GM19240 (cell line): Measurements from ENCODE around the gene C1QTNF9.
"Not testable (repeated sequence)": the region's sequence is repeated elsewhere in the genome, so short reads cannot be mapped to it uniquely, and the experiment has no call there.

ENCODE experiments used
- DNase-seq: peaks from one replicate; pipeline ENCODE4 v3.0.0; 2011; ENCODE audit warnings: low spot score; ENCODE audit not compliant: insufficient read length

C1QTNF9 gene

GRCh38 chr13:24360106-24360505, 50.7 kb downstream of the C1QTNF9 start:
- DNase-seq, result no peak

GRCh38 chr13:24361113-24361512, 51.7 kb downstream of the C1QTNF9 start:
- DNase-seq, result no peak

DNA sequence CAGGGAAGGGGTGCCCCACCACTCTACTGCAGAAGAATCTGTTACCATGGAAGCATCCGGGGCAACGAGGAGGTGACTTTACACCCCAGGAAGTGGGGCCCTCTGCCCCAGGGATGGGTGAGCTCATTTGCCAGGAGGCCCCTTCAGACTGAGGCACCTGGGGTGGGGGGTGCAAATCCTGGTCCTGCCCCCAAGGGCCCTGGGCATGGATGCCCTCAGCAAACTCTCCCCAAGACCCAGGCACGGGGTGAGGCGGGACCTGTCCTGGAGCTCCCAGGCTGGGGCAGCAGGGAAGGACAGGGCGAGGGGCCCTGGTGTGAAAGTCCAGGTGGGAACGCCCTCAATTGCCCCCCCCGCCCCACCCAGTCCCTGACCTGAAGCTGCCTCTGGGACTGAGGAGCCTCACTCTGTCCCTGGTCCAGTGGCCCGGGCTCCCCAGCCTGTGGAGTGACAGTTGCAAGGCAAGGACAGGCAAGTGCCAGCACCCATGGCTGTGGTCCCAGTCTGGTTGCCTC, 52.5 kb downstream of the C1QTNF9 start:
- no peak for DNase-seq

GRCh38 chr13:24362435-24362952, 53.1 kb downstream of the C1QTNF9 start:
- DNase-seq, result no peak

- no peak for DNase-seq
These were observed 55.8 kb downstream of the C1QTNF9 start for GRCh38 chr13:24365191-24365590.

- DNase-seq, result not testable (repeated sequence)
These were observed 56.9 kb downstream of the C1QTNF9 start for GRCh38 chr13:24366315-24366714.

- not testable (repeated sequence) for DNase-seq
These were observed 61.9 kb downstream of the C1QTNF9 start for GRCh38 chr13:24371273-24371672.
